ENCODE measurements around the gene SRBD1.

GRCh38 chr2:45616658-45617411 lies 5.8 kb upstream of the SRBD1 start:
- TF ChIP-seq CTCF (IDR thresholded peaks at IDR 0.05) (no peak), POLR2A (IDR thresholded peaks at IDR 0.05) (no peak)

Data from transverse colon (tissue), 3 donors.